Measurements from ENCODE around the gene ZNF697. TPM values are rescaled to one million over a fixed set of nuclear protein-coding genes. Genes with fewer than 3 reads are reported as not detected.

ZNF697 gene
- total and polyA plus RNA-seq, 9 of the 15 experiments (the other 6 are each of a cell fraction or from before 2014, with no cell fraction given): 2.1 to 13.6 (median 8.3) TPM

DNA sequence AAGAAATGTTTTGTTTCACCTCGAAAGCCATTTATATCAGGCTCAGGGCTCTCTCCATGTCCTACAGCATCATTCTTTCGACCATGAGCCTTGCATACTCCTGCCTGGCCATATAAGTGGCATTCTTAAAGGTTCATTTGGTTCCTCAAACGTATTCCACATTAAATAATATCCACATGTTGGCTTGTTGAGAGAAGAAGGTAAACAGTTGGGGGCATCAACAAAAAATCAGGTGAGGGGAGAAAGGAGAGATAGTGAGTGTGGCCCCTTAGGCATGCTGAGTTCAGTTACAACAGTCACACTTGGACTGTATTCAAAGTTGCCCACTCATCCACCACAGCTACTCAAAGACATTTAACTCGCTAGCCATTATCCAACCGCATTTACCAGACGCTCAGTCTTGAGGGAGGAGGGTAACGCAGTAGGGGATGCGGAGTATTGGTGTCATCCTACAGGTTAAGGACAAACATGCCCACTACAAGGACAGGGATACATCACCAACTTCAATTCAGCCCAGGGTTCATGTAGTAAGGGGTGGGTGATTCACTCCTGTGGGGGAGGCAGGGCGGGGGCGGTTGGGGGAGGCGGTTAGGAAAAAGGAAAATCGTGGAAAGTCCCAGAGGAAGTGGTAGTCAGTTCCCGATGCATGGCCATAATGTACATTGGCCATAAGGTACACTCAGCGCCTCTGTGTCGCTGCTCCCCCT, 1.4 kb downstream of the ZNF697 start (continued):
- TF ChIP-seq SLC30A9 (CRISPR knock-in tag; IDR thresholded peaks at IDR 0.05) (no peak), MEF2D (tag; conservative IDR thresholded peaks at IDR 0.05; ENCODE audit: low read depth) (0 out of 2 replicates have a peak, but pooled peaks have one; percentile 6), BHLHE40 (IDR thresholded peaks at IDR 0.05; ENCODE audit: low read length) (no peak), TOE1 (IDR thresholded peaks at IDR 0.05; ENCODE audit: borderline replicate concordance) (no peak), TOE1 (CRISPR knock-in tag; IDR thresholded peaks at IDR 0.05; ENCODE audit: borderline replicate concordance, low read depth) (no peak), ZNF316 (IDR thresholded peaks at IDR 0.05) (0 out of 2 replicates have a peak, but pooled peaks have one; percentile 14), FOSL1 (tag; conservative IDR thresholded peaks at IDR 0.05) (peak; percentile 6), KLF6 (CRISPR knock-in tag; IDR thresholded peaks at IDR 0.05; ENCODE audit: borderline replicate concordance) (no peak), MED1 (CRISPR knock-in tag; IDR thresholded peaks at IDR 0.05; ENCODE audit: borderline replicate concordance) (no peak)
- TF ChIP-seq, protein P1, sequence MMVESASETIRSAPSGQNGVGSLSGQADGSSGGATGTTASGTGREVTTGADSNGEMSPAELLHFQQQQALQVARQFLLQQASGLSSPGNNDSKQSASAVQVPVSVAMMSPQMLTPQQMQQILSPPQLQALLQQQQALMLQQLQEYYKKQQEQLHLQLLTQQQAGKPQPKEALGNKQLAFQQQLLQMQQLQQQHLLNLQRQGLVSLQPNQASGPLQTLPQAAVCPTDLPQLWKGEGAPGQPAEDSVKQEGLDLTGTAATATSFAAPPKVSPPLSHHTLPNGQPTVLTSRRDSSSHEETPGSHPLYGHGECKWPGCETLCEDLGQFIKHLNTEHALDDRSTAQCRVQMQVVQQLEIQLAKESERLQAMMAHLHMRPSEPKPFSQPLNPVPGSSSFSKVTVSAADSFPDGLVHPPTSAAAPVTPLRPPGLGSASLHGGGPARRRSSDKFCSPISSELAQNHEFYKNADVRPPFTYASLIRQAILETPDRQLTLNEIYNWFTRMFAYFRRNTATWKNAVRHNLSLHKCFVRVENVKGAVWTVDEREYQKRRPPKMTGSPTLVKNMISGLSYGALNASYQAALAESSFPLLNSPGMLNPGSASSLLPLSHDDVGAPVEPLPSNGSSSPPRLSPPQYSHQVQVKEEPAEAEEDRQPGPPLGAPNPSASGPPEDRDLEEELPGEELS (CRISPR knock-in tag; IDR thresholded peaks at IDR 0.05; ENCODE audit: borderline replicate concordance): 0 out of 2 replicates have a peak, but pooled peaks have one; percentile 4
- TF ChIP-seq, protein P2, sequence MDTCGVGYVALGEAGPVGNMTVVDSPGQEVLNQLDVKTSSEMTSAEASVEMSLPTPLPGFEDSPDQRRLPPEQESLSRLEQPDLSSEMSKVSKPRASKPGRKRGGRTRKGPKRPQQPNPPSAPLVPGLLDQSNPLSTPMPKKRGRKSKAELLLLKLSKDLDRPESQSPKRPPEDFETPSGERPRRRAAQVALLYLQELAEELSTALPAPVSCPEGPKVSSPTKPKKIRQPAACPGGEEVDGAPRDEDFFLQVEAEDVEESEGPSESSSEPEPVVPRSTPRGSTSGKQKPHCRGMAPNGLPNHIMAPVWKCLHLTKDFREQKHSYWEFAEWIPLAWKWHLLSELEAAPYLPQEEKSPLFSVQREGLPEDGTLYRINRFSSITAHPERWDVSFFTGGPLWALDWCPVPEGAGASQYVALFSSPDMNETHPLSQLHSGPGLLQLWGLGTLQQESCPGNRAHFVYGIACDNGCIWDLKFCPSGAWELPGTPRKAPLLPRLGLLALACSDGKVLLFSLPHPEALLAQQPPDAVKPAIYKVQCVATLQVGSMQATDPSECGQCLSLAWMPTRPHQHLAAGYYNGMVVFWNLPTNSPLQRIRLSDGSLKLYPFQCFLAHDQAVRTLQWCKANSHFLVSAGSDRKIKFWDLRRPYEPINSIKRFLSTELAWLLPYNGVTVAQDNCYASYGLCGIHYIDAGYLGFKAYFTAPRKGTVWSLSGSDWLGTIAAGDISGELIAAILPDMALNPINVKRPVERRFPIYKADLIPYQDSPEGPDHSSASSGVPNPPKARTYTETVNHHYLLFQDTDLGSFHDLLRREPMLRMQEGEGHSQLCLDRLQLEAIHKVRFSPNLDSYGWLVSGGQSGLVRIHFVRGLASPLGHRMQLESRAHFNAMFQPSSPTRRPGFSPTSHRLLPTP (IDR thresholded peaks at IDR 0.05; ENCODE audit: borderline replicate concordance, extremely low read depth, insufficient read length): no peak
- TF ChIP-seq, protein P3, sequence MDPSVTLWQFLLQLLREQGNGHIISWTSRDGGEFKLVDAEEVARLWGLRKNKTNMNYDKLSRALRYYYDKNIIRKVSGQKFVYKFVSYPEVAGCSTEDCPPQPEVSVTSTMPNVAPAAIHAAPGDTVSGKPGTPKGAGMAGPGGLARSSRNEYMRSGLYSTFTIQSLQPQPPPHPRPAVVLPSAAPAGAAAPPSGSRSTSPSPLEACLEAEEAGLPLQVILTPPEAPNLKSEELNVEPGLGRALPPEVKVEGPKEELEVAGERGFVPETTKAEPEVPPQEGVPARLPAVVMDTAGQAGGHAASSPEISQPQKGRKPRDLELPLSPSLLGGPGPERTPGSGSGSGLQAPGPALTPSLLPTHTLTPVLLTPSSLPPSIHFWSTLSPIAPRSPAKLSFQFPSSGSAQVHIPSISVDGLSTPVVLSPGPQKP (CRISPR knock-in tag; IDR thresholded peaks at IDR 0.05): no peak
- TF ChIP-seq, protein P4, sequence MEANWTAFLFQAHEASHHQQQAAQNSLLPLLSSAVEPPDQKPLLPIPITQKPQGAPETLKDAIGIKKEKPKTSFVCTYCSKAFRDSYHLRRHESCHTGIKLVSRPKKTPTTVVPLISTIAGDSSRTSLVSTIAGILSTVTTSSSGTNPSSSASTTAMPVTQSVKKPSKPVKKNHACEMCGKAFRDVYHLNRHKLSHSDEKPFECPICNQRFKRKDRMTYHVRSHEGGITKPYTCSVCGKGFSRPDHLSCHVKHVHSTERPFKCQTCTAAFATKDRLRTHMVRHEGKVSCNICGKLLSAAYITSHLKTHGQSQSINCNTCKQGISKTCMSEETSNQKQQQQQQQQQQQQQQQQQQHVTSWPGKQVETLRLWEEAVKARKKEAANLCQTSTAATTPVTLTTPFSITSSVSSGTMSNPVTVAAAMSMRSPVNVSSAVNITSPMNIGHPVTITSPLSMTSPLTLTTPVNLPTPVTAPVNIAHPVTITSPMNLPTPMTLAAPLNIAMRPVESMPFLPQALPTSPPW (CRISPR knock-in tag; IDR thresholded peaks at IDR 0.05): peak; percentile 49; the same call in 1 of the 2 replicates
- TF ChIP-seq, protein P5, sequence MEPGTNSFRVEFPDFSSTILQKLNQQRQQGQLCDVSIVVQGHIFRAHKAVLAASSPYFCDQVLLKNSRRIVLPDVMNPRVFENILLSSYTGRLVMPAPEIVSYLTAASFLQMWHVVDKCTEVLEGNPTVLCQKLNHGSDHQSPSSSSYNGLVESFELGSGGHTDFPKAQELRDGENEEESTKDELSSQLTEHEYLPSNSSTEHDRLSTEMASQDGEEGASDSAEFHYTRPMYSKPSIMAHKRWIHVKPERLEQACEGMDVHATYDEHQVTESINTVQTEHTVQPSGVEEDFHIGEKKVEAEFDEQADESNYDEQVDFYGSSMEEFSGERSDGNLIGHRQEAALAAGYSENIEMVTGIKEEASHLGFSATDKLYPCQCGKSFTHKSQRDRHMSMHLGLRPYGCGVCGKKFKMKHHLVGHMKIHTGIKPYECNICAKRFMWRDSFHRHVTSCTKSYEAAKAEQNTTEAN (CRISPR knock-in tag; IDR thresholded peaks at IDR 0.05): 0 out of 2 replicates have a peak, but pooled peaks have one; percentile 5
- TF ChIP-seq, protein P6, sequence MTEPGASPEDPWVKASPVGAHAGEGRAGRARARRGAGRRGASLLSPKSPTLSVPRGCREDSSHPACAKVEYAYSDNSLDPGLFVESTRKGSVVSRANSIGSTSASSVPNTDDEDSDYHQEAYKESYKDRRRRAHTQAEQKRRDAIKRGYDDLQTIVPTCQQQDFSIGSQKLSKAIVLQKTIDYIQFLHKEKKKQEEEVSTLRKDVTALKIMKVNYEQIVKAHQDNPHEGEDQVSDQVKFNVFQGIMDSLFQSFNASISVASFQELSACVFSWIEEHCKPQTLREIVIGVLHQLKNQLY (CRISPR knock-in tag; conservative IDR thresholded peaks at IDR 0.05): no peak
